HG03196 (cell line): Measurements from ENCODE around the gene SNCA.

Experiments
- ATAC-seq: cut with Tn5 transposase; IDR thresholded peaks from one replicate; pipeline ENCODE4 v1.9.1; 2021; ENCODE audit not compliant: unreplicated experiment

The SNCA gene

GRCh38 chr4:89712827-89713226, 124.1 kb downstream of the SNCA start:
- ATAC-seq, result no peak

- ATAC-seq, result no peak
These were observed 124.8 kb downstream of the SNCA start for GRCh38 chr4:89712141-89712540.

DNA sequence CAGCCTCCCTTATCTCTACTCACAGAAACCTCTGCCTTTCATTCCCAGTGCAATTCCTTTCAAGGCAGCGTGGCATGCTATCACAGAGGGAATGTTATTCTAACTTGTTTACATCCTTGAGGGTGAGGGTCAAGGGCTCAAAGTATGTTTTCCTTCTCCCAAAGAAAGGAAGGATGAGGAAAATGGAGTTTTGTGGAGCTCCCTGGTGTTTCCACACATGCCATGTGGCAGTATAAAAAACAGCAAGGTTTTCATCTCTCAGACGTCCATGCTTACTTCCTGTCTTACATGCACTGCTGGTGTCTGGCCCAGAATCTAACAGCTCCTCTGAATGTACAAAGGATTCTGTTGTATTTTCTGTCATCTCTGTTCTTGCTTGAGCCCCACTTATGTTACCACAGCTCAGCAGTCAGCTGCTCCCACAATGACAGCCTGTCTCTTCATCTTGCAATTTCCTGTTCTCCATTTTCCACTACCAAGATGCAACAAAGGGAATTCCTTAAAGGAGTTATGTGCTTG, 128.0 kb downstream of the SNCA start:
- ATAC-seq, result no peak

- ATAC-seq, result no peak
These were observed 129.5 kb downstream of the SNCA start for GRCh38 chr4:89707467-89707866.

- no peak for ATAC-seq
These were observed 132.1 kb downstream of the SNCA start for GRCh38 chr4:89704651-89705395.

DNA sequence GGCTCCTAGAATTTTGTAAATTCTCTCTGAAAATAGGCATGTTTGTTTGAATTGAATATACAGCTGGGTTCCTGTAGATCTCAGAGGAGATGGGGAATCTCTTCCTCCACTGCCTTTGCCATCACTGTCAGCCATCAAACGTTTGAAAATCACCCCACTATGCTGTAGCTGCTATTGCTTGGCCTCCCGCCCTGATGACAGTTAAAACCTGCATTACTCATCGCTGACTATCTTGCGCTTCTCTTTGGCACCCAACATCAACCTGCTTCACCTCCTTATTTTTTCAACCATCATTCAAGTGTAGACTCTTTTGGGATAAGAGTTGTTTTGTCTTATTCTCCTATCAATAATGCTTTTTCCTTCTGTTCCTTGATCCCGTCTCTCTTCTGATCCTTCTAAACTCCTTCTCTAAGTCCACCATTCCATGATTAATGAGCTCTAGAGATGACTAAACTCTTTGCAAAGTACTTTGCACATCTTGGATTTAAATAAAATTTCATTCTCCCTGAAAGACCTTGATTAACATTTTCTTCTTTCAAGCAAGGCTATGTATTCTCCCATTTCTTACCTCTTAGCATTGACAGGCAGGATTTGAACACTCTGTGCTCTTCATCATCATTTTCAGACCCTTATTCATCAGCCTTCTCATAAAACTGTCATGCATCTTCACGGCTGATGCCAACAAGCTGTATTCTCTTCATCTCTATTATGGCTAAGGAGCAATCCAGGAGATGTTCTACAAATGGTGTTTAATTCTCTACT, 133.0 kb downstream of the SNCA start:
- ATAC-seq, result no peak

GRCh38 chr4:89700766-89701423, 136.1 kb downstream of the SNCA start:
- ATAC-seq, result no peak

DNA sequence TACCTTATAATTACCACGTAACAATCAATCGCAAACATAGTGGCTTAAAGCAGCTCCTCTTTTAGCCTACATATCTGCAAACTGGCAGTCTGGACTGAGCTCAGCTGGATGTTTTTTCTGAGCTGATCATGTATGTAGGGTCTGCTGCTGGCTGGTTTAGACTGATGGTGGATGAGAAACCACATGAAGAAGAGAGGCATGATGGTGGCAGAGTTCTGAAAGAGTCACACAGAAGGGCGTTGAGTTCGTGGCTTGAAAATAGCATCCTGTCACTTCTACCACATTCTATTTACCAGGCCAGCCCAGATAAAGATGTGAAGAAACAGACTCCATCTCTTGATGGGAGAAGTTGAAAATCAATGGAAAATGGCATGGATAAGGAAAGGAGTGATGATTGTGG, 151.3 kb downstream of the SNCA start:
- ATAC-seq, result no peak

DNA sequence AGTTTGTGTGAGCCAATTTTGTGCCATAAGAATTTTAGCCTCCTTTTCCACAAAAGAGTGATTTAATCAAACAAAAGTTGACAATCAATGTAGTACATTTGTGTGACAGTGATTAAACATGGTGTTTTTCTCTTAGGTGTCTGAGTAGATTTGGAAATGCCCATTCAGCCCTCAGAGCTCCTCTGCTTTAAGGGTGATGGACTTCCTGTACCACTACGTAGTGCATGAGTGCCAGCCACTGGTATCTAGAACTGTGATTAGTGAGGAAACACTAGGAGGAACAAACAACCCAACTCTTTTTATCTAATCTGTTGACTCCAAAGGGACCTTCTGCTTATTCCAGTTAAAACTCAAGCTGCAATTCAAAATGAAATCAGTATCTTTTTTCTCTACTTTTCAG, 151.7 kb downstream of the SNCA start:
- ATAC-seq, result no peak

GRCh38 chr4:89684536-89684935, 152.4 kb downstream of the SNCA start:
- ATAC-seq, result no peak

GRCh38 chr4:89682808-89683207, 154.2 kb downstream of the SNCA start:
- no peak for ATAC-seq

DNA sequence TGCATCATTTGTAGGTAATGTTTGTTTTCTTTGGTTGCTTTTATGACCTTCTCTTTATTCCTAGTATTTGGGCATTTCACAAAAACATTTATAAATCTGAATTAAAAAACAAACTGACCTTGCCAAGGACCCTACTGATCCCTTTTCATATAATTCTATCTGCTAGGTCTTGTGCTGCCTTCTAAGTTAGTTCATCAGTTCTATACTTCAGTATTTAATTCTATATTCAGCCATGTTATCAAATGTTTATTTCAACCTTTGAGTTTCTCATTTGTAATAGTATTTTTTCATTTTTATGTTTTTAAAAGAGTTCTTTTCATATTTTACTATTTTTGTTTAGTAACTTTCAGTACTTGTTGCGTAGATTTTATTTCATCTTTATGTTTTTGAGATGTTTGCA, 155.3 kb downstream of the SNCA start:
- ATAC-seq, result no peak

DNA sequence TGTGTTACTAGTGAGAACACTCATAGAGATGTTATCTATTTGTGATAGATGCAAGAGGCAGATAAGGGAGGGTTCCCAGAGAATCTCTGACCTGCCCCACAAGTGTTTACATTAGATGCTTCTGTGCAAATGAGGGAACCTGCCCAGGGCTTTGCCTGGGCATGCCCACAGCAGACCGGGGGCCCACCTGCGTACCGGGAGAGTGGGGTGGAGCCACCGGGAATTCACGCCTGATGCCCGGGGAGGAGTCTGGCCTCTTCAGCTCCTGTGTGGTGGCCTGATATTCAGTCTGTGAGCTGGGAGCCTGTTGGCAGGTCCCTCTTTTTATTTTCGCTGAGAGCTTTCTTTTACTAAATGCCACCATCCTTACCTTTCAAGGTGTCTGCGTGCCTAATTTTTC, 155.7 kb downstream of the SNCA start:
- no peak for ATAC-seq

DNA sequence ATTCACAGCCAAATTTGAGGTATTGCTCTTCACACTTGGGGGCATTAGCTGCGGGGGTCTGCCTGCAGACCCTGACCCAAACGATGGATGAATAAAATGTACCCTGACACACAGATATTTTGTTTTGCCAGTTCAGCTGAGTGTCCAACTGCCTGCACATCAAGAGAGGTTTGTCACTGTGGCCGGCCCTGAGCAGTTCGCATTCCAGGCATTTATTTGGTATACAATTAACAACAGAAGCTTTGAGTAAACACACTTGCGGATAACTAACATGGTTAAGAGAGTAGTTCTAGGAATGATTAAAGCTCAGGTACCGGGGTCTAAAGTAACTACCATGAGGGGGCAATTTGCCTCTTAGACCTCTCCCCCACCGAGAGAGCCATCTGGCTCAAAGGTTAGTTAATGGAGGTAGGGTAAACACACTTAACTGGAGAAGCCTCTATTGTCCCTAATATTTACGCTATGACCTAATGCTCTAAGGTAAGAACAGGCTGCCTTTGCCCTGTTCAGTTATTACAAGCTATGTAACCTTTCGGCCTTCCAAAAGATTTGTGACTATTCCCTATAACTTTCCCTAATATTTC, 162.0 kb downstream of the SNCA start:
- ATAC-seq, result no peak
